Measurements from ENCODE around the gene OSBPL2. TPM values are rescaled to one million over a fixed set of nuclear protein-coding genes. Genes with fewer than 3 reads are reported as not detected.

OSBPL2 gene
- total and polyA plus RNA-seq, 2 donors (not counting 3 experiments of a cell fraction or from before 2014, with no cell fraction given): 13.1 to 33.0 TPM

- Histone ChIP-seq H3K4me3 (replicated peaks in 1 of 3; ENCODE audit: insufficient read depth in 1 of 3, low read depth in 1 of 3, low read length in 3 of 3) (no peak overlapping the region), H2AFZ (ENCODE audit: low read depth, low read length) (no peak overlapping the region), H3K27ac (ENCODE audit: insufficient read depth, low read depth, low read length) (no peak overlapping the region), H3K9me1 (replicated peaks; ENCODE audit: control insufficient read depth, extremely low read depth, insufficient read depth, low read length) (no peaks in the 10 kb centered on the region), H3K79me2 (ENCODE audit: control insufficient read depth, insufficient read depth, low read length) (no peaks in the 10 kb centered on the region), H3K9me3 (replicated peaks; ENCODE audit: control insufficient read depth, insufficient read depth, low read length) (no peaks in the 10 kb centered on the region), H3K4me2 (ENCODE audit: insufficient read depth, low read length) (no peak overlapping the region), H3K9ac (replicated peaks; ENCODE audit: extremely low read depth, insufficient read depth, low read length) (no peak overlapping the region), H4K20me1 (replicated peaks; ENCODE audit: control insufficient read depth, extremely low read depth, insufficient read depth, low read length) (no peaks in the 10 kb centered on the region), H3K27me3 (ENCODE audit: control insufficient read depth in 2 of 2, insufficient read depth in 2 of 2, low read length in 2 of 2) (peaks cover 15 to 18% of the 10 kb centered on the region in 2 experiments), H3K4me1 (ENCODE audit: control insufficient read depth, extremely low read depth, insufficient read depth, low read length) (no peaks in the 10 kb centered on the region), H3K36me3 (ENCODE audit: control insufficient read depth in 2 of 2, extremely low read depth in 1 of 2, insufficient read depth in 2 of 2, low read length in 2 of 2) (no peaks in the 10 kb centered on the region)
- BruUV-seq (replicated peaks): no TSS peak
- CTCF ChIA-PET: no interaction called here
- dilution Hi-C loops (cut with MboI; ENCODE audit: extremely low pct_ligation_motif_present, low sequenced_read_pairs): no loop called here
- no peak for FAIRE-seq
- intact Hi-C loops (cut with micrococcal nuclease): no loop called here
- no peak for TF ChIP-seq MAX (IDR thresholded peaks at IDR 0.05; ENCODE audit: insufficient read depth, insufficient read length)
- no peak for TF ChIP-seq POLR2A (IDR thresholded peaks at IDR 0.05; ENCODE audit: low read depth, low read length)
- no peak for TF ChIP-seq EZH2 (IDR thresholded peaks at IDR 0.05; ENCODE audit: borderline replicate concordance, low read depth, low read length, severe bottlenecking)
- TF ChIP-seq FOS (IDR thresholded peaks at IDR 0.05; ENCODE audit: borderline replicate concordance, insufficient read depth, low read length): no peak
- no peak for TF ChIP-seq GATA2 (IDR thresholded peaks at IDR 0.05; ENCODE audit: insufficient read depth, insufficient read length, low read depth, low read length)
- TF ChIP-seq JUN (IDR thresholded peaks at IDR 0.05; ENCODE audit: borderline replicate concordance, insufficient read depth, insufficient read length, low read depth): no peak
- TF ChIP-seq, protein P1, sequence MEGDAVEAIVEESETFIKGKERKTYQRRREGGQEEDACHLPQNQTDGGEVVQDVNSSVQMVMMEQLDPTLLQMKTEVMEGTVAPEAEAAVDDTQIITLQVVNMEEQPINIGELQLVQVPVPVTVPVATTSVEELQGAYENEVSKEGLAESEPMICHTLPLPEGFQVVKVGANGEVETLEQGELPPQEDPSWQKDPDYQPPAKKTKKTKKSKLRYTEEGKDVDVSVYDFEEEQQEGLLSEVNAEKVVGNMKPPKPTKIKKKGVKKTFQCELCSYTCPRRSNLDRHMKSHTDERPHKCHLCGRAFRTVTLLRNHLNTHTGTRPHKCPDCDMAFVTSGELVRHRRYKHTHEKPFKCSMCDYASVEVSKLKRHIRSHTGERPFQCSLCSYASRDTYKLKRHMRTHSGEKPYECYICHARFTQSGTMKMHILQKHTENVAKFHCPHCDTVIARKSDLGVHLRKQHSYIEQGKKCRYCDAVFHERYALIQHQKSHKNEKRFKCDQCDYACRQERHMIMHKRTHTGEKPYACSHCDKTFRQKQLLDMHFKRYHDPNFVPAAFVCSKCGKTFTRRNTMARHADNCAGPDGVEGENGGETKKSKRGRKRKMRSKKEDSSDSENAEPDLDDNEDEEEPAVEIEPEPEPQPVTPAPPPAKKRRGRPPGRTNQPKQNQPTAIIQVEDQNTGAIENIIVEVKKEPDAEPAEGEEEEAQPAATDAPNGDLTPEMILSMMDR (IDR thresholded peaks at IDR 0.05; ENCODE audit: extremely low read depth in 1 of 2, insufficient read depth in 1 of 2, low read depth in 1 of 2, low read length in 2 of 2): no peak
- TF ChIP-seq POLR2AphosphoS5 (IDR thresholded peaks at IDR 0.05; ENCODE audit: insufficient read depth, low read depth, low read length): no peak
- no peak for TF ChIP-seq MYC (IDR thresholded peaks at IDR 0.05; ENCODE audit: low read depth, low read length)
- POLR2A ChIA-PET: no interaction called here
- DNase-seq (ENCODE audit: low read depth, low spot score): no peak
Measured at GRCh38 chr20:62214067-62214466, 24.3 kb upstream of the OSBPL2 start.

All from endothelial cell of umbilical vein (primary cell).